Esophagus muscularis mucosa (tissue), 4 donors: ENCODE measurements around the gene DGKG.

Experiments used
- EP300 ChIP-seq: sonication (generic); formaldehyde crosslinking; IDR thresholded peaks from one replicate; pipeline ENCODE4 v1.6.1; 2017; ENCODE audit warnings: antibody characterized with exemption
- POLR2A ChIP-seq: fragments of 450-650 bp; IDR thresholded peaks from one replicate; pipeline ENCODE4 v1.6.1; 2017; ENCODE audit warnings: antibody characterized with exemption, moderate library complexity, mild to moderate bottlenecking, low read depth
- TF ChIP-seq, protein P1 (sequence below), 3 experiments: fragments of 200-600 bp in 2 of 3; fragments of 450-650 bp in 1 of 3; sonication (generic) in 2 of 3; IDR thresholded peaks; one replicate each; pipeline ENCODE4 v1.5.1; 2017 to 2019; ENCODE audit warnings: antibody characterized with exemption in 3 of 3, mild to moderate bottlenecking in 2 of 3, moderate library complexity in 1 of 3

DNA sequence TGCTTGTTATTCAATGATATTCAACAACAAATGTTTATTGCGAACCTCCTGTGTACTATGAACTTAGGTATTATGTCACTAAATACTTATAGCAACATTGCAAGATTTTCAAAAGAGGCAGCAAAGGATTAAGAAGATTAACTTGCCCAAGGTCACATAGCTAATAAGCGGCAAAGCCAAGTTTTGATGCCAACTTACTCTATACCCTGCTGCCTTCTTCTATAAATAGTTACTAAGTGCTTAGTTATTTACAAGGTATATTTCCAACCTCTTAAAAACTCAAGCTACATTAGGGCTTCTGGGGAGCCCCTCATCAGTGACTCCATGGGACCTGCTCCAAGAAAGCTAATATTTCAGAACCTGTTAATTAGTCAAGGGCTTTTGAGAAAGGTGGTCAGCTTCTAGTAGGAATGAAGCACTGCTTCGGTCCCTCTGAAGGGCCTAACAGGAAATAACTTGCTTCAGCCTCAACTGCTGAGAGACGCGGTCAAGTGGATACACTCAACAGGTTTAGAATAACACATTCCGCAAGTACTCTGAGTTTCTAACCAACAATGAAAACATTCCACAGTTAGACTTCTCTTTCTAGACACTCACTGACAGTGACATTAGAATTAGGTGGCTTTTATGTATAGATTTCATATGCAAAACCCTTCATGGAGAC is 125.5 kb downstream of the DGKG start:
- TF ChIP-seq EP300 (no peak), POLR2A (no peak)
- TF ChIP-seq, protein P1, sequence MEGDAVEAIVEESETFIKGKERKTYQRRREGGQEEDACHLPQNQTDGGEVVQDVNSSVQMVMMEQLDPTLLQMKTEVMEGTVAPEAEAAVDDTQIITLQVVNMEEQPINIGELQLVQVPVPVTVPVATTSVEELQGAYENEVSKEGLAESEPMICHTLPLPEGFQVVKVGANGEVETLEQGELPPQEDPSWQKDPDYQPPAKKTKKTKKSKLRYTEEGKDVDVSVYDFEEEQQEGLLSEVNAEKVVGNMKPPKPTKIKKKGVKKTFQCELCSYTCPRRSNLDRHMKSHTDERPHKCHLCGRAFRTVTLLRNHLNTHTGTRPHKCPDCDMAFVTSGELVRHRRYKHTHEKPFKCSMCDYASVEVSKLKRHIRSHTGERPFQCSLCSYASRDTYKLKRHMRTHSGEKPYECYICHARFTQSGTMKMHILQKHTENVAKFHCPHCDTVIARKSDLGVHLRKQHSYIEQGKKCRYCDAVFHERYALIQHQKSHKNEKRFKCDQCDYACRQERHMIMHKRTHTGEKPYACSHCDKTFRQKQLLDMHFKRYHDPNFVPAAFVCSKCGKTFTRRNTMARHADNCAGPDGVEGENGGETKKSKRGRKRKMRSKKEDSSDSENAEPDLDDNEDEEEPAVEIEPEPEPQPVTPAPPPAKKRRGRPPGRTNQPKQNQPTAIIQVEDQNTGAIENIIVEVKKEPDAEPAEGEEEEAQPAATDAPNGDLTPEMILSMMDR (IDR thresholded peaks at IDR 0.05): no peak
